Muscle of leg (tissue), 11 donors: ENCODE data around the gene SUGCT. TPM values are rescaled to one million over a fixed set of nuclear protein-coding genes. Genes with fewer than 3 reads are reported as not detected.

Experiments
- DNase-seq: peaks from one replicate; pipeline ENCODE4 v3.0.0; 2013
- H3K27ac ChIP-seq: one replicate; pipeline ENCODE4 v1.5.1; 2013; ENCODE audit warnings: mild to moderate bottlenecking, low read length, control low read depth
- H3K27me3 ChIP-seq: one replicate; pipeline ENCODE4 v1.6.1; 2013; ENCODE audit warnings: low read length; ENCODE audit not compliant: control insufficient read depth, insufficient read depth
- H3K36me3 ChIP-seq: one replicate; pipeline ENCODE4 v1.6.1; 2013; ENCODE audit warnings: low read length; ENCODE audit not compliant: control insufficient read depth, insufficient read depth
- H3K4me1 ChIP-seq: one replicate; pipeline ENCODE4 v1.6.1; 2013; ENCODE audit warnings: low read length; ENCODE audit not compliant: control insufficient read depth, insufficient read depth
- H3K4me3 ChIP-seq: one replicate; pipeline ENCODE4 v1.5.1; 2013; ENCODE audit warnings: low read length, control low read depth
- H3K9me3 ChIP-seq: replicated peaks from 2 replicates; pipeline ENCODE4 v1.6.1; 2013; ENCODE audit warnings: low read depth, low read length; ENCODE audit not compliant: control insufficient read depth
- WGBS: methylation state at CpG from one replicate; pipeline ENCODE4 v1.1.5; 2013; ENCODE audit warnings: missing lambda C conversion rate; ENCODE audit not compliant: insufficient coverage; 5-methylcytosine and 5-hydroxymethylcytosine counted together
- polyA plus RNA-seq, 8 donors: library from polyadenylated mRNA; unstranded; fragments of 120-200 nt; gene quantifications; one replicate each; pipeline versions ENCODE4 v1.2.1 to v1.2.3, GENCODE V29; 2013; ENCODE audit warnings: inconsistent platforms in 1 of 8, low replicate concordance in 1 of 8; ENCODE audit not compliant: insufficient read length in 8 of 8, insufficient read depth in 1 of 8
- total RNA-seq: library from RNA; stranded (reverse); fragments of 120-200 nt; gene quantifications from one replicate; pipeline ENCODE4 v1.2.4, GENCODE V29; 2013

The SUGCT gene
- total and polyA plus RNA-seq, 9 donors, result 1.7 to 6.1 (median 3.3) TPM

DNA sequence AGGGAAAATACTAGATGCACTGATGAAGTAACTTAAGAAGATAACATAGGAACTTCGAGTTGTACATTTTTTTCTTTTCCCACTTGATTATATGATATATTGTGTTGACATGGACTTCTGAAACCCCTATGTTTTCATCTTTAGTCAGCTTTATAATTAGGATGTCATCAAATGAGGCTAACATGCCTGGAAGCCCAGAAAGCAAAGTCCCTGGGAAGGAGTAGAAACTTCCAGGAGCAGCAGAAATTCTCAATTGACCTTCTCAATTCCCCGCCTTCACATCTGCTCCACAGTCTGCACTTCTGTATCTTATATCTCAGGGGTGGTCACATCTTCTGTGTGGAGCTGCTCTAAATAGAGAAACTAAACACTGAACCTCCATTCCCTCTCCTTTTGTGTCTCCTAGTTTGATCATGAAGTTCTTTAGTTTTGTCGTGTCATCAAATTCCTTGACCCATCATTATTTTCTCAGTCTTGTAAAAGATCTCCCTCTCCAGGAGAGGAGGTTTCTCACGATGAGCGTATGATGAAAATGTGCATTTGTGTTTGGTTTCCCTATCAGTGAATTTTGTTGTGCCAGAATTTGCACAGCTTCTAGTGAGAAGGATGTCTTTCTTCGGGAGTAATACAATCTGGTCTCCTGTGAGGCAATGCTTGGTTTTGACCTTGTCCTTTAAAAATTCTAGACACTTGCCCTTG lies 303.3 kb downstream of the SUGCT start:
- H3K36me3 ChIP-seq, result no peaks in the 10 kb centered on the region
- H3K9me3 ChIP-seq, result peaks cover 6% of the 10 kb centered on the region
- no peaks in the 10 kb centered on the region for H3K27me3 ChIP-seq
- no CpG with 5 or more reads among the region's 6 CpGs for WGBS
- no peak for DNase-seq
- no peaks in the 10 kb centered on the region for H3K4me1 ChIP-seq
- no peak overlapping the region for H3K4me3 ChIP-seq
- no peak overlapping the region for H3K27ac ChIP-seq

DNA sequence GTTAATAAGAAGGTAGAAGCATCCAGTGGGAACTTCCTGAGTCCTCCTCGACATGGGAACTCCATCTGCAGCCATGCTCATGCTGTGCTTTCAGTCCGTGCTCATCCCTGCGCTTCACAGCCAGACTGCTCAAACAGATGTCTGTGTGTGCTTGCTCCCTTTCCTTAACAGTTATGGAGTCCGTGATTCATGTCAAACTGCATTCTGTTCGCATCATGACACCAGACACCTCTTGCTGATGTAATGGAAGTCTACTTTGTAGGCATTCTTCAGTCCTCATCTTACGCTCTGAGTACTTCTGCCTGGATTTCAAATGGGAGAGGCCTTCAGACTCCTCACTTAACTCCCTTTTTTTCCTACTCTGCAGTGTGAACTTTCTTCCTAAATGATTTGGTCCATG lies 304.9 kb downstream of the SUGCT start:
- Histone ChIP-seq H3K4me1 (no peaks in the 10 kb centered on the region), H3K27me3 (no peaks in the 10 kb centered on the region), H3K36me3 (no peaks in the 10 kb centered on the region), H3K4me3 (no peak overlapping the region), H3K27ac (no peak overlapping the region), H3K9me3 (peaks cover 6% of the 10 kb centered on the region)
- WGBS, result 74% methylated on average over 5 of the region's 6 CpGs
- DNase-seq, result no peak

DNA sequence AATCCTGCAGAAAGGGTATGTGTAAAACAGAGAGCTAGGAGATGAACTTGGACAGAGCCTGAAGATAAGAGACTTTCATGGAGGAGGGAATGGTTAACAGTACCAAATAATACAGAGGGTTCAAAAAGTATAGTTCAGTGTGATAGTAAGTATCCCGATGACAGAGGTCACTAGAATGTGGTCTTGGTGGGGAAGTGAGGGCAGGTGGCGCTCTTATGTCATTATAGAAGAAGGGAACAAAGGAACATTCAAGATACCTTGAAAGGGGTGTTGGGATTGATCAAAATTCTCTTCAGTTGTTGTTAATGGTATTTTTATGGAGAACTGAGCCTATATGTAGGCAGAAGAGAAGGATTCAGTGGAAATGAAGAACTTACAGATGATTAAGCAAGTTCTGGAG lies 312.5 kb downstream of the SUGCT start:
- no peaks in the 10 kb centered on the region for H3K27me3 ChIP-seq
- no peak for DNase-seq
- no peaks in the 10 kb centered on the region for H3K36me3 ChIP-seq
- H3K9me3 ChIP-seq, result no peaks in the 10 kb centered on the region
- H3K4me3 ChIP-seq, result no peak overlapping the region
- H3K4me1 ChIP-seq, result no peaks in the 10 kb centered on the region
- WGBS, result 82% methylated on average over 2 of the region's 2 CpGs
- H3K27ac ChIP-seq, result no peak overlapping the region

DNA sequence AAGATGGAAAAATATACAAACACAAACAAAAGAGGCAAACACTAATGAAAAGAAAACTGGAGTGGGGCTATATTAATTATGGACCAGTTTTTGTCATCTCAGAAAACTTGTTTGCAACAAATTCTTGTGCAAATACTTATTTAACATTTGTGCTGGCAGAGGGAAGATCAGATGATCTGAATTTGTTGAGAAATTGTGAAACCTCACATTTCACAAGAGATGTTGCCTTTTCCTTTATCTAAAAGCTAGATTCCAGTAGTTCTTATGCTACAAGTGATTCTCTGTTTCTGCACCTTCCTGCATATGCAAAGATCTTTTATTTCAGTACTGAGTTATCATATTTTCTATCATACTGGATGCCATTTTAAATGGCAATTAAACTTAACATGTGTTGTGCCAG lies 320.7 kb downstream of the SUGCT start:
- no peaks in the 10 kb centered on the region for H3K9me3 ChIP-seq
- no peak for DNase-seq
- H3K27ac ChIP-seq, result no peak overlapping the region
- H3K27me3 ChIP-seq, result no peaks in the 10 kb centered on the region
- no peaks in the 10 kb centered on the region for H3K36me3 ChIP-seq
- H3K4me3 ChIP-seq, result no peak overlapping the region
- no peaks in the 10 kb centered on the region for H3K4me1 ChIP-seq

DNA sequence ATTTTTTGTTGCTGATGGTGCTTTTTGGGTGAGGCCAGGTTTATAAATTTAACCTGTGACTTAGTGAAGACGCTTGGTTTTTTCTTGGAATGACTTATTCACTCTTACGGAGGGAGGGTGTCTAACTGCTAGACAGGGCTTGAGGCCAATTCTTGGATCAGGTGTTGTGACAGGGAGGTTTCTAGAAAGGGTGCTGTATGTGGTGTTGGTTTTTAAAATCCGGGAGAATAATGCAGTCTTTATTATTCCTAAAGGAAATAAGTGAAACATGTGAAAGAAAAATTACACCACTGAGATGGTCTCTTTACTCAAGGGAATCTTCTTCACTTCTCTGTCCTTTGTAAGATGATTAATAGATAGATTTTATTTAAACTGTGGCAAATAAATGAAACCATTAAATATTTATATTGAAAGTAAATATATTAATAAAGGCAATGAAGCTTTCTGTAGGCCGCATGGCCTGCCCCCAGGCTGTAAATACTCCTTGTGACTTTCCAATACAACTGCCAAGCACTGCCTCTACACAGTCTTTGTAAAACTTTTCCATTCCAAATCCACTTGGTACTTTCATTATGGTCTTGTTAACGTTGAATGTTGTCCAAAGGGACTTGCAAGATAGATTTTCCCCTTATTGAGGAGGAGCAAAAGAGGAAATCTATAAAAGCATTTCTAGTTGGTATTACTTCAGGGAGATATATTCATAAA lies 323.1 kb downstream of the SUGCT start:
- WGBS, result 94% methylated on average over 2 of the region's 5 CpGs

DNA sequence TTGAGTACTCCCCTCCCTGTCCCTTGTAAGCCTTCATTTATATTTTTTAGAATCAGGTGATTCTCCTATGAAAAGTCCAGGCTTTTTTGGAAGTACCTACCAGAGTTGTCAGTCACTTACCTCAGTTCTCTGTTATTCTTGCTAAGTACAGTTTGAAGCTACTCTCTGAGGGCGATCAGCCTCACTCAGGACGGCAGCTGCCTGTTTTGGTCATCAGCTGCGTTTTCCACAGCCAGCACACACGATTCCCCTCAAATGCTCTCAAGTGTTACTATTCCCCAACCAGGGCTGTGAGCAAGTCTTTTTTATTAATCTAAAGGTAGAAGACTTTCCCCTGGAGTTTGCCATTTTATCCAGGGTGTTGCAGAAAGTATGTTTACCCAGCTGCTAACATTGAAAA lies 328.6 kb downstream of the SUGCT start:
- H3K36me3 ChIP-seq, result no peaks in the 10 kb centered on the region
- H3K27ac ChIP-seq, result peak overlapping the region; percentile 75
- H3K9me3 ChIP-seq, result no peaks in the 10 kb centered on the region
- no peaks in the 10 kb centered on the region for H3K4me1 ChIP-seq
- no CpG with 5 or more reads among the region's 4 CpGs for WGBS
- no peak overlapping the region for H3K4me3 ChIP-seq
- no peaks in the 10 kb centered on the region for H3K27me3 ChIP-seq
- peak; percentile 88 for DNase-seq

More for the DNA sequence above, 323.1 kb downstream of the SUGCT start:
- peak; percentile 14 for DNase-seq
- H3K27ac ChIP-seq, result no peak overlapping the region
- H3K4me3 ChIP-seq, result no peak overlapping the region
- H3K9me3 ChIP-seq, result no peaks in the 10 kb centered on the region
- no peaks in the 10 kb centered on the region for H3K36me3 ChIP-seq
- no peaks in the 10 kb centered on the region for H3K4me1 ChIP-seq
- H3K27me3 ChIP-seq, result no peaks in the 10 kb centered on the region

DNA sequence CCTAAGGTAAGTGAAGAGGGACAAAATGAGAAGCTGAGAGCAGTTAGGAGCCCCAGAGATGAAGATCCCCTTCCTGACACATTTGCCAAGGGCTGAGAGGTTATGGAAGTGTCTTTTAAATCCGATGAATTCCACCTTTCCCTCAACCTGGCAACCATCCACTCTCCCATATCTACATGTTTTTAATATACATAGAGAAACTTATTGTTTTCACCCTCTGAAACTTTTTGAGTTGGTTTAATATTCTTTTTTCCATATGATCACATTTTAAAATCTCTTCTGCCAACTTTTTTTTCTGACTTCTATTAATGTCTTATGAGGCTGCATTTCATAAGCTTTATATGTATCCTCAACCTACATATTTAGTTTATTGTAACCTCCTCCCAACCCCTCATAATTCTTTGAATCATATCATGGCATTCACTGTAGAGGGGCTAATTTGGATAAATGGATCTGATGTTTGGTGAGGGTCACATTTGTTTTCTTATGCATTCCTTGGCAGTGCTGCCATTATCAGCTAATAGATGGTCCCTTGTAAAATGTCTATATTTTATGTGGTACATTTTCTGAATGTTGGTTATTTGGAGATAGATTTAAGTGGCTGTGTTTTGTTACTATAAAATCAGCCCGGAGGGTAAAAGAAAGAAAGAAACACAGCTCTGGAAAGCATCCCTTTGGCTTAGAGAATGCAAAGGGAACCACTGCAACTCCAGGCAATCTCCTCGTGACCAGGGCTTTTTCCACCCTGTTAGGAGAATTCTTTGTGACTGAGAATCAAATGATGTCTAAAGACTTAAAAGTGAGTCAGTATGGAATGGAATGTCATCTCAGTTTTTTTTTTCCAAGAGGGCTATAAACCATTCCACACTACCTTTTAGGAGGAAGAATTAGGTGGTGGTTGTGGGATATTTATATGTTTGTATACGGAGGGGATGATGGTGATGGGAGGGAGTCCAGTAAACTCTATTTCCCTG lies 334.4 kb downstream of the SUGCT start:
- WGBS, result 27% methylated on average over 2 of the region's 4 CpGs
- Histone ChIP-seq H3K9me3 (no peaks in the 10 kb centered on the region), H3K27ac (peak overlapping the region; percentile 78), H3K27me3 (no peaks in the 10 kb centered on the region), H3K4me3 (no peak overlapping the region), H3K4me1 (peaks cover 6% of the 10 kb centered on the region), H3K36me3 (no peaks in the 10 kb centered on the region)
- DNase-seq, result peak; percentile 92

DNA sequence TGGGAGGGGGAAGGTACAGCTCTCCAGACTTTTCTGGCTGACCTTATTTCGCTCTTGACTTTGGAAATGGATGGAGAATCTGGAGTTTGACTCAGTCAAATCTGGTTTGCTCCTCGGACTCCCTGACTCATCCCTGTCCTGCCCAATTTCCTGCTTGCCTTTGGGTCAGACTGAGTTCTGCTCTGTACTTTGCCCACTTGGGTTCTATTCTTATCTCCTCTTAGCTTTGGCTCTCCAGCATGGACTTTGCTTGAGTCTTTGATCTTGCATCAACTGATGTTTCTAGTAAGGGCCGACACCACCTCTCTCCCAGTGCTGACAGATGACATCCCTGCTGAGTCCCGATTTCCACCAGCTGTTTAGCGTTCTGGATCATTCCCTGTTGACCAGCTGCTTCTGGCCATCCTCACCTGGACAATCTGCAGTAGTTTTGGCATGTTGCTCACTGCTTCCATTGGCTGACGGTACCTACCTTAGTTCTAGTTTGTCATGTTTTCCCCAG lies 335.3 kb downstream of the SUGCT start:
- H3K4me1 ChIP-seq, result peaks cover 6% of the 10 kb centered on the region
- H3K36me3 ChIP-seq, result no peaks in the 10 kb centered on the region
- whole genome bisulfite sequencing, result 39% methylated on average over 6 of the region's 6 CpGs
- peak; percentile 90 for DNase-seq
- H3K9me3 ChIP-seq, result no peaks in the 10 kb centered on the region
- H3K4me3 ChIP-seq, result no peak overlapping the region
- H3K27me3 ChIP-seq, result no peaks in the 10 kb centered on the region
- H3K27ac ChIP-seq, result peak overlapping the region; percentile 78

DNA sequence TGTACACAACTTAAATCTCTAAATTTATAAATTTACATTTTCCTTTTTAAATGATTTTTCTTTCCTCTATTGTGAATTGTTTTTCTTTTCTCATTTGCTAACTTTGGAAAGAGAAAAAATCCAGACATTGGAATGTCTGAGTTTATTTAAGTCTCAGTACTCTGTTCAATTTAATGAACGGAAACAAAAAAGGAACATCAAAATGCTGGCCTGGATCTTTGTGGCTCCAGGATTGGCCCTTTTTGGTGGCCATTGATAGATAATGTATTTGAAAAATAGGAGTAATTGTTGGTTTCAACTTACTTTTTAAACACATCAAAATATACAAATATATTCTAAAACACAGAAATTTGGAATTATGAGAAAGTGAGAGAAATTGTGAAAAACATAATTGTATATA lies 336.0 kb downstream of the SUGCT start:
- peak; percentile 60 for DNase-seq
- Histone ChIP-seq H3K27ac (peak overlapping the region; percentile 78), H3K4me1 (peaks cover 6% of the 10 kb centered on the region), H3K27me3 (no peaks in the 10 kb centered on the region), H3K4me3 (no peak overlapping the region), H3K9me3 (no peaks in the 10 kb centered on the region), H3K36me3 (no peaks in the 10 kb centered on the region)
- WGBS, result no CpG with 5 or more reads among the region's 1 CpG

DNA sequence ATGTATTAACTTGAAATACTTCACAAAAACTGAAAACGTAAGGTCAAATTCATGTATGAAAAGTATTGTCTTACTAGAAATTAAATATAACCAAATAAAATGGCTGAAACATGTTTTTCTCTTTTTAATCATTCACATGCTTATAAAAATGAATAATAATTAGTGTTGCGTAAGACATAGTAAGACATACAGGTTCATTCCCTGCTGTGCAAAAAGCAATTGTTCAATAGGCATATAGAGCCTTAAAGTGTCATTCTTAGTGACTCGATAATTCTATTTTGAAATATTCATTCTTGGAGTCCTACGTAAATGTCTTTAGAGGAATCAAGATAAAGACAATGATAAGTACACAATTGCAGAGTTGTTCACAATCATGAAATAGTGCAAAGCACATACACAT lies 337.1 kb downstream of the SUGCT start:
- Histone ChIP-seq H3K4me1 (peaks cover 6% of the 10 kb centered on the region), H3K27ac (no peak overlapping the region), H3K4me3 (no peak overlapping the region), H3K9me3 (no peaks in the 10 kb centered on the region), H3K27me3 (no peaks in the 10 kb centered on the region), H3K36me3 (no peaks in the 10 kb centered on the region)
- no peak for DNase-seq
- no CpG with 5 or more reads among the region's 4 CpGs for WGBS
